RWPE2 (cell line): ENCODE measurements around the gene LDLRAP1.

ENCODE experiments used
- ATAC-seq: fragments of 200-7000 bp; cut with Tn5 transposase; 3 replicates; pipeline ENCODE4 v1.9.1; 2021; ENCODE audit warnings: low read depth
- DNase-seq: peaks from one replicate; pipeline ENCODE4 v3.0.0-alpha.2; 2020; ENCODE audit warnings: low spot score
- H3K27ac ChIP-seq: fragments of 450-650 bp; 2 replicates; pipeline ENCODE4 v1.5.1; 2017; ENCODE audit warnings: mild to moderate bottlenecking; ENCODE audit not compliant: poor library complexity, severe bottlenecking
- H3K27me3 ChIP-seq: fragments of 250-450 bp; sonication (Bioruptor Pico); 2 replicates; pipeline ENCODE4 v1.5.1; 2021; ENCODE audit warnings: mild to moderate bottlenecking, moderate library complexity; ENCODE audit not compliant: insufficient read depth, poor library complexity, severe bottlenecking
- H3K36me3 ChIP-seq: fragments of 250-450 bp; sonication (Bioruptor Pico); 2 replicates; pipeline ENCODE4 v1.5.1; 2020; ENCODE audit warnings: low read depth, mild to moderate bottlenecking, moderate library complexity
- H3K4me1 ChIP-seq: fragments of 250-450 bp; sonication (Bioruptor Pico); 2 replicates; pipeline ENCODE4 v1.5.1; 2021; ENCODE audit warnings: mild to moderate bottlenecking, moderate library complexity; ENCODE audit not compliant: insufficient read depth, poor library complexity, severe bottlenecking
- H3K4me3 ChIP-seq: fragments of 250-450 bp; sonication (Bioruptor Pico); 2 replicates; pipeline ENCODE4 v1.5.1; 2021; ENCODE audit warnings: mild to moderate bottlenecking, moderate library complexity; ENCODE audit not compliant: severe bottlenecking
- H3K9me3 ChIP-seq: fragments of 250-450 bp; sonication (Bioruptor Pico); 2 replicates; pipeline ENCODE4 v1.5.1; 2021; ENCODE audit warnings: mild to moderate bottlenecking, moderate library complexity; ENCODE audit not compliant: severe bottlenecking
- TF ChIP-seq, protein P1 (sequence below): fragments of 450-650 bp; IDR thresholded peaks from one replicate; pipeline ENCODE4 v1.5.1; 2017; ENCODE audit warnings: mild to moderate bottlenecking, moderate library complexity; ENCODE audit not compliant: poor library complexity, severe bottlenecking

The LDLRAP1 gene

DNA sequence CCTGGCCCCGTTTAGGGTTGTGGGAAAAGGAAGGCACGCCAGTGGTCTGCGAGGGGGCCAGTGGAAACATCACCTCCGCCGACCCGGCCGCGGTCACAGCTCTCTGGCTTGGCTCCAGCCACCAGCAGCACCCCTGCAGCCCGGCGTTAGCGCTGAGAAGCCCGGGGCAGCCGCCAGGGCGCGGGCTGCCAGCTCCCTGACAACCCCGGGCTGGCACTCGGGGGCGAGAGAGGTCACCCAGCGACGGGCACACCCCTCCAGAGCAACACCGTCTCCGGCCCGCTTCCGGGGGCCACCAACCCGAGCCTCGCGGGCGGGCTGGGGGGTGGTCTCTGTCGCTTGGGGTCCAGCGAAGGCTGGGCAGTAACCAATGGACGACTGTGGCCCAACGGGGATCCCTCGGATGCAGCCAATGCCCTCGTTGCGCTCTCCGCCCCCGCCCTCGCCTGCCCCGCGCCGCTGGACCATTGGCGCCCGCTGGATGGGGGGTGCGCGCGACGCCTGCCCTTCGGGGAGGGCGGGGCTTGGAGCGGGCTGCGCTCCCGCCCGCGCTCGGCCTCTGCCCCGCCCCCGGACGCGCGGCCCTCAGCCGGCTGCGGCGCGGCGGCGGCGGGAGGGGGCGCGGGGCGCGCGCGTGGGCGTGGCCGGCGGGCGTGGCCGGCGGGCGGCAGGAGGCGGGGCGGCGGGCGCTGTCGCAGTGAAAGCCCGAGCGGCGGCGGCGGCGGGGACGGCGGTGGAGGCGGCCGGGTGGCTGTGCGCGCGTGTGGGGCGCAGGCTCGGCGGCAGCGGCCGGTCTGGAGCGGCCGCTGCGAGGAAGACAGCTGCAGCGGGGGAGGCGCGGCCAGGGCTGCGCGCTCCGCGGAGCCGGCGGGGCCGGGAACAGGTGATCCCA is 72.9 kb downstream of the LDLRAP1 start, which contains the start of gene MAN1C1:
Gene MAN1C1 (plus strand): TSS at position 697 of the 892 bp plus-strand sequence. CDS start 1,007 bp downstream, outside the sequence.
- Histone ChIP-seq H3K9me3 (no peaks in the 10 kb centered on the region), H3K27me3 (peaks cover 36% of the 10 kb centered on the region), H3K4me1 (no peaks in the 10 kb centered on the region), H3K27ac (no peak within 1 kb of the TSS), H3K36me3 (no peaks in the 10 kb centered on the region), H3K4me3 (peak within 1 kb of the TSS; percentile 80)
- DNase-seq (peak; percentile 83), ATAC-seq (peak; percentile 82)
- TF ChIP-seq, protein P1, sequence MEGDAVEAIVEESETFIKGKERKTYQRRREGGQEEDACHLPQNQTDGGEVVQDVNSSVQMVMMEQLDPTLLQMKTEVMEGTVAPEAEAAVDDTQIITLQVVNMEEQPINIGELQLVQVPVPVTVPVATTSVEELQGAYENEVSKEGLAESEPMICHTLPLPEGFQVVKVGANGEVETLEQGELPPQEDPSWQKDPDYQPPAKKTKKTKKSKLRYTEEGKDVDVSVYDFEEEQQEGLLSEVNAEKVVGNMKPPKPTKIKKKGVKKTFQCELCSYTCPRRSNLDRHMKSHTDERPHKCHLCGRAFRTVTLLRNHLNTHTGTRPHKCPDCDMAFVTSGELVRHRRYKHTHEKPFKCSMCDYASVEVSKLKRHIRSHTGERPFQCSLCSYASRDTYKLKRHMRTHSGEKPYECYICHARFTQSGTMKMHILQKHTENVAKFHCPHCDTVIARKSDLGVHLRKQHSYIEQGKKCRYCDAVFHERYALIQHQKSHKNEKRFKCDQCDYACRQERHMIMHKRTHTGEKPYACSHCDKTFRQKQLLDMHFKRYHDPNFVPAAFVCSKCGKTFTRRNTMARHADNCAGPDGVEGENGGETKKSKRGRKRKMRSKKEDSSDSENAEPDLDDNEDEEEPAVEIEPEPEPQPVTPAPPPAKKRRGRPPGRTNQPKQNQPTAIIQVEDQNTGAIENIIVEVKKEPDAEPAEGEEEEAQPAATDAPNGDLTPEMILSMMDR: peak; percentile 34

DNA sequence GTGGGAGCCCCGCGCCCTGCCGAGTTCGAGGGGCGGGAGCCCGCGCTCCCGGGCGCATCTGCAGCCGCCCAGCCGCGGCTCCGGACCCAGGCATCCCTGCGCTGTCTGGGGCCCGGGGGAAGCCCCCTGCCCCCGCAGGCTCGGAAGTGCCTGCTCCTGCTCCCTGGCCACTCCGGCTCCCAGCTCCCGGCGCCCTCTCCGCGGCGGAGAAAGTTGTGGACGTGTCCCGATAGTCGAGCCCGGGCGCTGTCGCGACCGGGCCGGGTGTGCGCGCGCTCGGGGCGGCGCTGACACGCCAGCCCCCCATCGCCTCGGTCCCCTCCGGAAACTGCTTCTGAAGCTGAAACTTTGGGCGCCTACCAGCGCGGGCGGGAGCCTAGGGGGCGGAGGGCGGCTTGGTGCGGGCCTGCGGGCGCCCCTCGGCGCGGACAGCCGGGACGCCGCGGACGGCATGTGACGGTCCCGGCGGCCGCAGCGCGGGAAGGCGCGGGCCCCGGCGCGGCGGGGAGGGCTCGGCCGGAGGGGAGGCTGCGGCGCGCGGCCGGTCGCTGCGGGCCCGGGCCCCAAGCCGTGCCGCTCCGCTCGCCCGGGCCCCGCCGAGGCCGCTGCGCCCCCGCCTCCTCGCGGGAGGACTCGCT is 73.7 kb downstream of the LDLRAP1 start:
- Histone ChIP-seq H3K27me3 (peaks cover 36% of the 10 kb centered on the region), H3K4me1 (no peaks in the 10 kb centered on the region)

DNA sequence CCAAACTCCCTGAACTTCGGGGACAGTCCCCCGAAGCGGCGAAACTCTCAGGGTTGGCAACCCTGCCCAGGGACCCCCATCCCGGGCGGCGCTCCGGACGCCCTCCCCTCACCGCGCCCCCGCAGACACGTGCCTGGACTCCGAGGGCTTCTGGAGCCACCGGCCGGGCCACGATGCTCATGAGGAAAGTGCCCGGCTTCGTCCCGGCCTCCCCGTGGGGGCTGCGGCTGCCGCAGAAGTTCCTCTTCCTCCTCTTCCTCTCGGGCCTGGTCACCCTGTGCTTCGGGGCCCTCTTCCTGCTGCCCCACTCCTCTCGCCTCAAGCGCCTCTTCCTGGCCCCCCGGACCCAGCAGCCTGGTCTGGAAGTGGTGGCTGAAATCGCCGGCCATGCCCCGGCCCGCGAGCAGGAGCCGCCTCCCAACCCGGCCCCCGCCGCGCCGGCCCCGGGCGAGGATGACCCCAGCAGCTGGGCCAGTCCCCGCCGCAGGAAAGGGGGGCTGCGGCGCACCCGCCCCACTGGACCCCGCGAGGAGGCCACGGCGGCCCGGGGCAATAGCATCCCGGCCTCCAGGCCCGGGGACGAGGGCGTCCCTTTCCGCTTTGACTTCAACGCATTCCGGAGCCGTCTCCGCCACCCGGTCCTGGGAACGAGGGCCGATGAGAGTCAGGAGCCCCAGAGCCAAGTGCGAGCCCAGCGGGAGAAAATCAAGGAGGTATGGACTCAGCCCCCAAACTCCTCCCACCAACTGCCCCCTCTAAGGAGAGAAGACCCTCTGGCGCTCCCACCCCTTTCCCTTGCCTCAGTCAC is 74.4 kb downstream of the LDLRAP1 start:
- peaks cover 36% of the 10 kb centered on the region for H3K27me3 ChIP-seq
- DNase-seq: no peak
- H3K4me3 ChIP-seq: peak overlapping the region; percentile 80
- H3K9me3 ChIP-seq: no peaks in the 10 kb centered on the region
- H3K27ac ChIP-seq: no peak overlapping the region
- TF ChIP-seq, protein P1: no peak
- no peak for ATAC-seq
- no peaks in the 10 kb centered on the region for H3K4me1 ChIP-seq
- H3K36me3 ChIP-seq: no peaks in the 10 kb centered on the region

More for the DNA sequence above, 73.7 kb downstream of the LDLRAP1 start:
- ATAC-seq: no peak; the same call in 2 of the 3 replicates
- H3K9me3 ChIP-seq: no peaks in the 10 kb centered on the region
- no peak overlapping the region for H3K27ac ChIP-seq
- peak overlapping the region; percentile 80 for H3K4me3 ChIP-seq
- TF ChIP-seq, protein P1: no peak
- no peak for DNase-seq
- H3K36me3 ChIP-seq: no peaks in the 10 kb centered on the region

DNA sequence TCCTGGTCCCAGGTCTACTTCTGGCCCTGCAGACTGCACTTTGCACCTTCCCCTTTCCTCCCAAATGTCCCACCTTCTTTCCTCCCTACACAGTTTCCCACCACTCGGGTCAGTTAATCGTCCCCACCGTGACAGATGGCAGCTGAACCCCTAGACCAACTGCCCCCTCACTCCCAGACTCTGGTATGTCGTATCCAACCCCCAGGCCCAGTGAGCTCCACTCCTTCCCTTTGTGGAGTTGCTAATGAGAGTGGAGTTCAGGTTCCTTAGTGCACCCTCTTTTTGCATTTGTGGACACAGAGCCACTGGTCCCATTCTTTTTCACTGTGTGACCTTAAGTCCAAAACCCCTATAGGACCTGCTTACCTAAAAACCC is 75.0 kb downstream of the LDLRAP1 start:
- Histone ChIP-seq H3K4me1 (no peaks in the 10 kb centered on the region), H3K4me3 (no peak overlapping the region), H3K27me3 (peaks cover 36% of the 10 kb centered on the region), H3K36me3 (no peaks in the 10 kb centered on the region), H3K27ac (no peak overlapping the region), H3K9me3 (no peaks in the 10 kb centered on the region)
- DNase-seq: no peak
- no peak for ATAC-seq
- TF ChIP-seq, protein P1: no peak
